WTC11 (cell line): Measurements from ENCODE around the gene OCA2. TPM values are rescaled to one million over a fixed set of nuclear protein-coding genes. Genes with fewer than 3 reads are reported as not detected.

Experiments used
- ATAC-seq: fragments of 200-7000 bp; cut with Tn5 transposase; 2 replicates; pipeline ENCODE4 v1.10.0; 2021; ENCODE audit warnings: mild to moderate bottlenecking, moderate library complexity
- CTCF ChIA-PET: fragments of 300-600 bp; sonication (Branson Sonifier 250); formaldehyde crosslinking; loops from one replicate; lab custom pipeline; 2021; ENCODE audit warnings: antibody characterized with exemption; lab: Charles Lee
- POLR2A ChIA-PET: fragments of 350-600 bp; sonication (Branson Sonifier 250); formaldehyde crosslinking; loops from one replicate; lab custom pipeline; 2021; ENCODE audit warnings: antibody characterized with exemption; lab: Charles Lee
- DNase-seq: peaks from one replicate; pipeline ENCODE4 v3.0.0; 2021; ENCODE audit warnings: low spot score
- H3K27ac Mint-ChIP-seq: 2 replicates; pipeline ENCODE4 v1.8.0; 2021; ENCODE audit warnings: mixed read lengths
- H3K27me3 Mint-ChIP-seq: 2 replicates; pipeline ENCODE4 v1.8.0; 2021; ENCODE audit warnings: low read depth, mild to moderate bottlenecking, moderate library complexity, mixed read lengths
- H3K36me3 Mint-ChIP-seq: 2 replicates; pipeline ENCODE4 v1.8.0; 2021; ENCODE audit warnings: mixed read lengths
- H3K4me1 Mint-ChIP-seq: 2 replicates; pipeline ENCODE4 v1.8.0; 2022; ENCODE audit warnings: mixed read lengths
- H3K4me3 Mint-ChIP-seq: 2 replicates; pipeline ENCODE4 v1.8.0; 2021; ENCODE audit warnings: mild to moderate bottlenecking, moderate library complexity, mixed read lengths
- H3K9me3 Mint-ChIP-seq: 2 replicates; pipeline ENCODE4 v1.8.0; 2021; ENCODE audit warnings: mixed read lengths
- ESRRA ChIP-seq: sonication (generic); formaldehyde crosslinking; IDR thresholded peaks from 2 replicates; pipeline ENCODE4 v1.8.1; 2022; ENCODE audit warnings: mild to moderate bottlenecking, missing genetic modification reagents, borderline replicate concordance
- FOXJ3 ChIP-seq: sonication (generic); formaldehyde crosslinking; IDR thresholded peaks from 2 replicates; pipeline ENCODE4 v1.9.0; 2021; ENCODE audit warnings: missing genetic modification reagents, mild to moderate bottlenecking, borderline replicate concordance
- FOXK1 ChIP-seq: sonication (generic); formaldehyde crosslinking; IDR thresholded peaks from 2 replicates; pipeline ENCODE4 v1.8.0; 2022; ENCODE audit warnings: mild to moderate bottlenecking, moderate library complexity, missing genetic modification reagents
- FOXP1 ChIP-seq: sonication (generic); formaldehyde crosslinking; IDR thresholded peaks from 2 replicates; pipeline ENCODE4 v1.8.0; 2022; ENCODE audit warnings: missing genetic modification reagents, mild to moderate bottlenecking, moderate library complexity, borderline replicate concordance
- GABPB1 ChIP-seq: sonication (generic); formaldehyde crosslinking; IDR thresholded peaks from 2 replicates; pipeline ENCODE4 v1.8.1; 2023; ENCODE audit warnings: mild to moderate bottlenecking, missing genetic modification reagents
- JAZF1 ChIP-seq: fragments of 250-450 bp; sonication (Bioruptor Pico); IDR thresholded peaks from 2 replicates; pipeline ENCODE4 v1.9.0; 2021; ENCODE audit warnings: moderate library complexity, mild to moderate bottlenecking, inconsistent platforms
- JUN ChIP-seq: sonication (generic); formaldehyde crosslinking; IDR thresholded peaks from 2 replicates; pipeline ENCODE4 v1.8.0; 2023; ENCODE audit warnings: mild to moderate bottlenecking, missing genetic modification reagents
- NR2C2 ChIP-seq: sonication (generic); formaldehyde crosslinking; IDR thresholded peaks from 2 replicates; pipeline ENCODE4 v1.8.0; 2022; ENCODE audit warnings: mild to moderate bottlenecking, missing genetic modification reagents
- PRRX2 ChIP-seq: fragments of 250-450 bp; sonication (Bioruptor Pico); IDR thresholded peaks from 2 replicates; pipeline ENCODE4 v1.8.0; 2021; ENCODE audit warnings: mild to moderate bottlenecking
- RELA ChIP-seq: sonication (generic); formaldehyde crosslinking; IDR thresholded peaks from 2 replicates; pipeline ENCODE4 v1.8.1; 2022; ENCODE audit warnings: missing genetic modification reagents, mild to moderate bottlenecking, borderline replicate concordance
- TEAD4 ChIP-seq: sonication (generic); formaldehyde crosslinking; IDR thresholded peaks from 2 replicates; pipeline ENCODE4 v1.8.0; 2022; ENCODE audit warnings: mild to moderate bottlenecking, missing genetic modification reagents
- ZBTB21 ChIP-seq: sonication (generic); formaldehyde crosslinking; IDR thresholded peaks from 2 replicates; pipeline ENCODE4 v1.8.1; 2023; ENCODE audit warnings: mild to moderate bottlenecking, missing genetic modification reagents, borderline replicate concordance
- ZNF138 ChIP-seq: sonication (generic); formaldehyde crosslinking; conservative IDR thresholded peaks from 2 replicates; pipeline ENCODE4 v1.8.1; 2022; ENCODE audit warnings: mild to moderate bottlenecking, moderate library complexity, missing genetic modification reagents
- ZNF232 ChIP-seq: sonication (generic); formaldehyde crosslinking; IDR thresholded peaks from 2 replicates; pipeline ENCODE4 v1.8.0; 2022; ENCODE audit warnings: mild to moderate bottlenecking, missing genetic modification reagents
- total RNA-seq: library from RNA; stranded (reverse); gene quantifications from 3 replicates; pipeline ENCODE4 v1.2.3, GENCODE V29; 2021
- TF ChIP-seq, protein P1 (sequence below): sonication (generic); formaldehyde crosslinking; conservative IDR thresholded peaks from 2 replicates; pipeline ENCODE4 v1.8.1; 2022; ENCODE audit warnings: mild to moderate bottlenecking, missing genetic modification reagents
- TF ChIP-seq, protein P2 (sequence below): fragments of 250-450 bp; sonication (Bioruptor Pico); IDR thresholded peaks from 2 replicates; pipeline ENCODE4 v1.8.0; 2021; ENCODE audit warnings: mild to moderate bottlenecking
- TF ChIP-seq, protein P3 (sequence below): sonication (generic); formaldehyde crosslinking; IDR thresholded peaks from 2 replicates; pipeline ENCODE4 v1.8.1; 2022; ENCODE audit warnings: missing genetic modification reagents, borderline replicate concordance
- TF ChIP-seq, protein P4 (sequence below): fragments of 250-450 bp; sonication (Bioruptor Pico); IDR thresholded peaks from 2 replicates; pipeline ENCODE4 v1.9.0; 2021; ENCODE audit warnings: mild to moderate bottlenecking
- TF ChIP-seq, protein P5 (sequence below): sonication (generic); formaldehyde crosslinking; IDR thresholded peaks from 2 replicates; pipeline ENCODE4 v1.8.1; 2023; ENCODE audit warnings: mild to moderate bottlenecking, moderate library complexity, missing genetic modification reagents
- TF ChIP-seq, protein P6 (sequence below): fragments of 250-450 bp; sonication (Bioruptor Pico); conservative IDR thresholded peaks from 2 replicates; pipeline ENCODE4 v1.9.0; 2021; ENCODE audit warnings: mild to moderate bottlenecking
- TF ChIP-seq, protein P7 (sequence below): sonication (generic); formaldehyde crosslinking; IDR thresholded peaks from 2 replicates; pipeline ENCODE4 v1.8.1; 2022; ENCODE audit warnings: mild to moderate bottlenecking, missing genetic modification reagents, moderate library complexity, borderline replicate concordance

OCA2 gene
- total RNA-seq, 1 experiment from 2014 or later: 0.39 TPM

DNA sequence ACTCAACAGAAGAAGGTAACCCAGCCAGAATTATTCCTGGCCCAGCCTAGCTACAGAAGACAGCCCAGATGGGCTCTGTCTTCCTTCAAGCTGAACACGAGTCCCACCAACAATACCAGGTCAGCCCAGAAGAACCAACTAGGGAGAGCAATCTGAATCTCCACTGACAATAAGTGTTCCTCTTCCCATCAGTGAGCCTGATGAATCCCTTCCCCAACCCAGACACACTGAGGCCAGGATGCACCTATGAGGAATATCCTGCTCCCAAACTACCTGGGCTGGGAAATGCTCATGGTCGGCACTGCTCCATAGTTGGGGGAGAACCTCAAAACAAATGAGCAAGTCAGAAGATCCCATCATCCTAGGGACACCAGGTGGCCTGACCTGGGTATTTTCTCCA lies 351.1 kb downstream of the OCA2 start:
- ATAC-seq (no peak), DNase-seq (no peak)
- Mint-ChIP-seq H3K9me3 (peaks cover 14% of the 10 kb centered on the region), H3K36me3 (peaks cover 7% of the 10 kb centered on the region; the same call in 1 of the 2 replicates), H3K4me3 (no peak overlapping the region)
- CTCF ChIA-PET: no interaction called here
- POLR2A ChIA-PET: no interaction called here
- TF ChIP-seq, protein P1, sequence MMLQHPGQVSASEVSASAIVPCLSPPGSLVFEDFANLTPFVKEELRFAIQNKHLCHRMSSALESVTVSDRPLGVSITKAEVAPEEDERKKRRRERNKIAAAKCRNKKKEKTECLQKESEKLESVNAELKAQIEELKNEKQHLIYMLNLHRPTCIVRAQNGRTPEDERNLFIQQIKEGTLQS (CRISPR knock-in tag): no peak
- TF ChIP-seq NR2C2 (no peak), ZNF232 (CRISPR knock-in tag) (no peak), FOXK1 (CRISPR knock-in tag) (no peak), JUN (CRISPR knock-in tag) (no peak), JAZF1 (CRISPR knock-in tag) (no peak), GABPB1 (CRISPR knock-in tag) (no peak), FOXP1 (no peak)
- TF ChIP-seq, protein P2, sequence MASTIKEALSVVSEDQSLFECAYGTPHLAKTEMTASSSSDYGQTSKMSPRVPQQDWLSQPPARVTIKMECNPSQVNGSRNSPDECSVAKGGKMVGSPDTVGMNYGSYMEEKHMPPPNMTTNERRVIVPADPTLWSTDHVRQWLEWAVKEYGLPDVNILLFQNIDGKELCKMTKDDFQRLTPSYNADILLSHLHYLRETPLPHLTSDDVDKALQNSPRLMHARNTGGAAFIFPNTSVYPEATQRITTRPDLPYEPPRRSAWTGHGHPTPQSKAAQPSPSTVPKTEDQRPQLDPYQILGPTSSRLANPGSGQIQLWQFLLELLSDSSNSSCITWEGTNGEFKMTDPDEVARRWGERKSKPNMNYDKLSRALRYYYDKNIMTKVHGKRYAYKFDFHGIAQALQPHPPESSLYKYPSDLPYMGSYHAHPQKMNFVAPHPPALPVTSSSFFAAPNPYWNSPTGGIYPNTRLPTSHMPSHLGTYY (CRISPR knock-in tag): no peak
- TF ChIP-seq, all 79 proteins: peak for 0
- peaks cover 40% of the 10 kb centered on the region for H3K4me1 Mint-ChIP-seq
- 0 out of 2 replicates have a peak overlapping the region, but pooled peaks have one; percentile 12 for H3K27ac Mint-ChIP-seq
- no peaks in the 10 kb centered on the region for H3K27me3 Mint-ChIP-seq

DNA sequence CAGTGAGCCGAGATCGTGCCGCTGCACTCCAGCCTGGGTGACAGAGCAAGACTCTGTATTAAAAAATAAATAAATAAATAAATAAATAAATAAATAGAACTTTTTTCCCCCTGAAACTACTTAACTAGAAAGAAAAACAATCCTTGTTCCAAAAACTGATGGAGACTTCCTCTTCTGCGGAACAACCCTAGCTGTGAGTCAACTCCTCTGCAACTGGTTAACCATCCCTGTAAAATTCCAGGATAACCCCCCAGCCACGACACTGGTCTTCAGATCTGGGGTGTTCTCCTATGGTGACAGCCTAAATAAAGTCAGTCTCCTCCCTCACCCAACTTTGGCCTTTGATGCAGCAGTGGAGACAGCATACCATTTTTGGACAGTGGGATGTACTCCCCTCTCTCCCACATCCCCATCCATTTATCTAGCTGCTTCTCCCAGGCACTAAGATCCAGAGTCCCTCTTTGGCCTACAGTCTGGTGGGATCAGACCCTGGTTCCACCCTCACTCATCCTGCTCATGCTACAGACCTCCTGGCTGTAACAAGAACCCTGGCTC lies 352.6 kb downstream of the OCA2 start:
- CTCF ChIA-PET: no interaction called here
- peaks cover 14% of the 10 kb centered on the region for H3K9me3 Mint-ChIP-seq
- ATAC-seq (no peak), DNase-seq (no peak)
- H3K4me3 Mint-ChIP-seq: no peak overlapping the region
- peaks cover 6% of the 10 kb centered on the region; the same call in 1 of the 2 replicates for H3K36me3 Mint-ChIP-seq
- H3K4me1 Mint-ChIP-seq: peaks cover 35% of the 10 kb centered on the region
- no peak for TF ChIP-seq FOXK1 (CRISPR knock-in tag)
- no peak for TF ChIP-seq FOXJ3 (CRISPR knock-in tag)
- no peak for TF ChIP-seq TEAD4 (CRISPR knock-in tag)
- TF ChIP-seq ESRRA (CRISPR knock-in tag): no peak
- TF ChIP-seq, protein P3, sequence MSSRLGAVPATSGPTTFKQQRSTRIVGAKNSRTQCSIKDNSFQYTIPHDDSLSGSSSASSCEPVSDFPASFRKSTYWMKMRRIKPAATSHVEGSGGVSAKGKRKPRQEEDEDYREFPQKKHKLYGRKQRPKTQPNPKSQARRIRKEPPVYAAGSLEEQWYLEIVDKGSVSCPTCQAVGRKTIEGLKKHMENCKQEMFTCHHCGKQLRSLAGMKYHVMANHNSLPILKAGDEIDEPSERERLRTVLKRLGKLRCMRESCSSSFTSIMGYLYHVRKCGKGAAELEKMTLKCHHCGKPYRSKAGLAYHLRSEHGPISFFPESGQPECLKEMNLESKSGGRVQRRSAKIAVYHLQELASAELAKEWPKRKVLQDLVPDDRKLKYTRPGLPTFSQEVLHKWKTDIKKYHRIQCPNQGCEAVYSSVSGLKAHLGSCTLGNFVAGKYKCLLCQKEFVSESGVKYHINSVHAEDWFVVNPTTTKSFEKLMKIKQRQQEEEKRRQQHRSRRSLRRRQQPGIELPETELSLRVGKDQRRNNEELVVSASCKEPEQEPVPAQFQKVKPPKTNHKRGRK (CRISPR knock-in tag): no peak
- TF ChIP-seq ZNF232 (CRISPR knock-in tag): no peak
- TF ChIP-seq, protein P4, sequence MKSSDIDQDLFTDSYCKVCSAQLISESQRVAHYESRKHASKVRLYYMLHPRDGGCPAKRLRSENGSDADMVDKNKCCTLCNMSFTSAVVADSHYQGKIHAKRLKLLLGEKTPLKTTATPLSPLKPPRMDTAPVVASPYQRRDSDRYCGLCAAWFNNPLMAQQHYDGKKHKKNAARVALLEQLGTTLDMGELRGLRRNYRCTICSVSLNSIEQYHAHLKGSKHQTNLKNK (CRISPR knock-in tag): no peak
- TF ChIP-seq, protein P5, sequence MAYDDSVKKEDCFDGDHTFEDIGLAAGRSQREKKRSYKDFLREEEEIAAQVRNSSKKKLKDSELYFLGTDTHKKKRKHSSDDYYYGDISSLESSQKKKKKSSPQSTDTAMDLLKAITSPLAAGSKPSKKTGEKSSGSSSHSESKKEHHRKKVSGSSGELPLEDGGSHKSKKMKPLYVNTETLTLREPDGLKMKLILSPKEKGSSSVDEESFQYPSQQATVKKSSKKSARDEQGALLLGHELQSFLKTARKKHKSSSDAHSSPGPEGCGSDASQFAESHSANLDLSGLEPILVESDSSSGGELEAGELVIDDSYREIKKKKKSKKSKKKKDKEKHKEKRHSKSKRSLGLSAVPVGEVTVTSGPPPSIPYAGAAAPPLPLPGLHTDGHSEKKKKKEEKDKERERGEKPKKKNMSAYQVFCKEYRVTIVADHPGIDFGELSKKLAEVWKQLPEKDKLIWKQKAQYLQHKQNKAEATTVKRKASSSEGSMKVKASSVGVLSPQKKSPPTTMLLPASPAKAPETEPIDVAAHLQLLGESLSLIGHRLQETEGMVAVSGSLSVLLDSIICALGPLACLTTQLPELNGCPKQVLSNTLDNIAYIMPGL (CRISPR knock-in tag): no peak
- TF ChIP-seq, protein P6, sequence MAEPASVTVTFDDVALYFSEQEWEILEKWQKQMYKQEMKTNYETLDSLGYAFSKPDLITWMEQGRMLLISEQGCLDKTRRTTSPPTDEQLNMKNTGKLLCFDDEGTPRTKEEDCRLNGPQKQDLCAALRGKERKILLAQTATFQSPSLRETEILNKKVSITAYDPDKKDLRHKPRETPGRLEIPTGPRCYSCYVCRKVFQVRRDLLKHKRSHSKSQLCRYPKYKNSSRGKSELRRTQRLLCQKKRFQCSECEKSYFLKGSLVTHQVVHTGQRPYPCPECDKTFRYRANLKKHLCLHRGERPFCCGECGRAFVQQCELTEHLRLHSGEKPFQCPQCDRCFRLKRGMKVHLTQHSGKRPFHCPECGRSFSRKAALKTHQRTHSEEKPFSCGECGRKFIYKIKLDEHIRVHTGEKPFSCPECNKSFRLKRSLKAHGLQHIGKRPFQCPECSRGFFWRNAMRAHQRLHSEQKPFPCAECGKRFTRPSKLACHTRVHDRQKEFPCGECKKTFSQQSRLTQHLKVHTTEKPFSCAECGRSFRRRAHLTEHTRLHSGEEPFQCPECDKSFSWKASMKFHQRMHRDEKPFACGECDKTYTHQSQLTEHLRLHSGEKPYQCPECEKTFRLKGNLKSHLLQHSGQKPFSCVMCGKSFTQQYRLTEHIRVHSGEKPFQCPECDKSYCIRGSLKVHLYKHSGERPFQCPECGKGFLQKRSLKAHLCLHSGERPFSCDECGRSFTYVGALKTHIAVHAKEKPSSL (CRISPR knock-in tag): no peak
- TF ChIP-seq, protein P7, sequence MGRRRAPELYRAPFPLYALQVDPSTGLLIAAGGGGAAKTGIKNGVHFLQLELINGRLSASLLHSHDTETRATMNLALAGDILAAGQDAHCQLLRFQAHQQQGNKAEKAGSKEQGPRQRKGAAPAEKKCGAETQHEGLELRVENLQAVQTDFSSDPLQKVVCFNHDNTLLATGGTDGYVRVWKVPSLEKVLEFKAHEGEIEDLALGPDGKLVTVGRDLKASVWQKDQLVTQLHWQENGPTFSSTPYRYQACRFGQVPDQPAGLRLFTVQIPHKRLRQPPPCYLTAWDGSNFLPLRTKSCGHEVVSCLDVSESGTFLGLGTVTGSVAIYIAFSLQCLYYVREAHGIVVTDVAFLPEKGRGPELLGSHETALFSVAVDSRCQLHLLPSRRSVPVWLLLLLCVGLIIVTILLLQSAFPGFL (CRISPR knock-in tag): no peak
- no peak for TF ChIP-seq ZBTB21 (CRISPR knock-in tag)
- TF ChIP-seq RELA (CRISPR knock-in tag): no peak
- TF ChIP-seq PRRX2 (CRISPR knock-in tag): no peak
- no peak for TF ChIP-seq ZNF138 (CRISPR knock-in tag)
- no peak overlapping the region for H3K27ac Mint-ChIP-seq
- POLR2A ChIA-PET: no interaction called here
- no peaks in the 10 kb centered on the region; the same call in 1 of the 2 replicates for H3K27me3 Mint-ChIP-seq
